ENCODE results near the gene PAK5.

The PAK5 gene

GRCh38 chr20:9615118-9615517 lies 223.8 kb downstream of the PAK5 start:
- DNase-seq, result no peak

- DNase-seq, result no peak
These were observed 225.0 kb downstream of the PAK5 start for GRCh38 chr20:9613871-9614270.

- DNase-seq, result no peak
These were observed 227.0 kb downstream of the PAK5 start for GRCh38 chr20:9611921-9612320.

GRCh38 chr20:9610665-9611064 lies 228.2 kb downstream of the PAK5 start:
- DNase-seq, result no peak

- DNase-seq, result peak; percentile 5
These were observed 228.9 kb downstream of the PAK5 start for GRCh38 chr20:9609887-9610502.

GRCh38 chr20:9608639-9609340 lies 230.1 kb downstream of the PAK5 start:
- no peak for DNase-seq

GRCh38 chr20:9602847-9603183 lies 236.1 kb downstream of the PAK5 start:
- DNase-seq, result no peak

GRCh38 chr20:9600562-9600961 lies 238.3 kb downstream of the PAK5 start:
- DNase-seq, result no peak

- no peak for DNase-seq
These were observed 241.3 kb downstream of the PAK5 start for GRCh38 chr20:9597547-9597946.

- DNase-seq, result no peak
These were observed 243.1 kb downstream of the PAK5 start for GRCh38 chr20:9595763-9596162.

- no peak for DNase-seq
These were observed 244.5 kb downstream of the PAK5 start for GRCh38 chr20:9594284-9594875.

GRCh38 chr20:9592419-9592818 lies 246.5 kb downstream of the PAK5 start:
- DNase-seq, result no peak

GRCh38 chr20:9591080-9591479 lies 247.8 kb downstream of the PAK5 start:
- DNase-seq, result no peak

GRCh38 chr20:9590189-9590588 lies 248.7 kb downstream of the PAK5 start:
- DNase-seq, result no peak

GRCh38 chr20:9588706-9589105 lies 250.2 kb downstream of the PAK5 start:
- no peak for DNase-seq

GRCh38 chr20:9583151-9583550 lies 255.7 kb downstream of the PAK5 start:
- no peak for DNase-seq

GRCh38 chr20:9582137-9582536 lies 256.7 kb downstream of the PAK5 start:
- DNase-seq, result no peak

- no peak for DNase-seq
These were observed 257.4 kb downstream of the PAK5 start for GRCh38 chr20:9581509-9581908.

- DNase-seq, result no peak
These were observed 260.3 kb downstream of the PAK5 start for GRCh38 chr20:9578594-9578993.

GRCh38 chr20:9577397-9577796 lies 261.5 kb downstream of the PAK5 start:
- no peak for DNase-seq

- no peak for DNase-seq
These were observed 262.2 kb downstream of the PAK5 start for GRCh38 chr20:9576695-9577094.

- no peak for DNase-seq
These were observed 263.0 kb downstream of the PAK5 start for GRCh38 chr20:9575836-9576235.

- DNase-seq, result no peak
These were observed 264.1 kb downstream of the PAK5 start for GRCh38 chr20:9574776-9575175.

- no peak for DNase-seq
These were observed 264.7 kb downstream of the PAK5 start for GRCh38 chr20:9574181-9574580.
